Suprapubic skin (tissue), 4 donors: Measurements from ENCODE around the gene ACSM2B.
"Not testable (repeated sequence)": the region's sequence is repeated elsewhere in the genome, so short reads cannot be mapped to it uniquely, and the experiment has no call there.

ENCODE experiments used
- EP300 ChIP-seq: sonication (generic); formaldehyde crosslinking; IDR thresholded peaks from one replicate; pipeline ENCODE4 v1.6.1; 2017; ENCODE audit warnings: antibody characterized with exemption
- POLR2A ChIP-seq, 2 donors: fragments of 450-650 bp; IDR thresholded peaks; one replicate each; pipeline ENCODE4 v1.6.1; 2017; ENCODE audit warnings: antibody characterized with exemption in 2 of 2, mild to moderate bottlenecking in 2 of 2, moderate library complexity in 2 of 2
- POLR2AphosphoS5 ChIP-seq, 3 donors: sonication (generic); formaldehyde crosslinking; IDR thresholded peaks; one replicate each; pipeline ENCODE4 v1.6.1; 2017; ENCODE audit warnings: antibody characterized with exemption in 3 of 3
- TF ChIP-seq, protein P1 (sequence below), 2 donors: fragments of 200-600 bp in 1 of 2; fragments of 450-650 bp in 1 of 2; sonication (generic) in 1 of 2; IDR thresholded peaks; one replicate each; pipeline ENCODE4 v1.5.1; 2016 to 2019; ENCODE audit warnings: antibody characterized with exemption in 2 of 2, mild to moderate bottlenecking in 1 of 2, moderate library complexity in 1 of 2

GRCh38 chr16:20540603-20541316 is 35.4 kb downstream of the ACSM2B start:
- TF ChIP-seq, protein P1, sequence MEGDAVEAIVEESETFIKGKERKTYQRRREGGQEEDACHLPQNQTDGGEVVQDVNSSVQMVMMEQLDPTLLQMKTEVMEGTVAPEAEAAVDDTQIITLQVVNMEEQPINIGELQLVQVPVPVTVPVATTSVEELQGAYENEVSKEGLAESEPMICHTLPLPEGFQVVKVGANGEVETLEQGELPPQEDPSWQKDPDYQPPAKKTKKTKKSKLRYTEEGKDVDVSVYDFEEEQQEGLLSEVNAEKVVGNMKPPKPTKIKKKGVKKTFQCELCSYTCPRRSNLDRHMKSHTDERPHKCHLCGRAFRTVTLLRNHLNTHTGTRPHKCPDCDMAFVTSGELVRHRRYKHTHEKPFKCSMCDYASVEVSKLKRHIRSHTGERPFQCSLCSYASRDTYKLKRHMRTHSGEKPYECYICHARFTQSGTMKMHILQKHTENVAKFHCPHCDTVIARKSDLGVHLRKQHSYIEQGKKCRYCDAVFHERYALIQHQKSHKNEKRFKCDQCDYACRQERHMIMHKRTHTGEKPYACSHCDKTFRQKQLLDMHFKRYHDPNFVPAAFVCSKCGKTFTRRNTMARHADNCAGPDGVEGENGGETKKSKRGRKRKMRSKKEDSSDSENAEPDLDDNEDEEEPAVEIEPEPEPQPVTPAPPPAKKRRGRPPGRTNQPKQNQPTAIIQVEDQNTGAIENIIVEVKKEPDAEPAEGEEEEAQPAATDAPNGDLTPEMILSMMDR (IDR thresholded peaks at IDR 0.05), result not testable (repeated sequence)
- TF ChIP-seq POLR2A (IDR thresholded peaks at IDR 0.05); POLR2AphosphoS5 (IDR thresholded peaks at IDR 0.05); EP300: not testable (repeated sequence)
